Loucy (cell line): ENCODE data around the gene BCL2L15.

Experiments used
- CTCF ChIP-seq: fragments of 200-600 bp; sonication (generic); conservative IDR thresholded peaks from 2 replicates; pipeline ENCODE4 v1.5.1; 2014; ENCODE audit warnings: mild to moderate bottlenecking, antibody characterized with exemption, low read length
- EZH2phosphoT487 ChIP-seq: fragments of 200-600 bp; IDR thresholded peaks from 2 replicates; pipeline ENCODE4 v1.6.1; 2018; ENCODE audit warnings: antibody characterized with exemption, mild to moderate bottlenecking, moderate library complexity, borderline replicate concordance

GRCh38 chr1:113876176-113876575 is 11.2 kb downstream of the BCL2L15 start:
- TF ChIP-seq CTCF (no peak), EZH2phosphoT487 (no peak)
